Gastrocnemius medialis (tissue), 4 donors: ENCODE data around the gene WFDC13.

Experiments
- CTCF ChIP-seq, 5 experiments: fragments of 450-650 bp in 3 of 5; fragments of 200-600 bp in 2 of 5; sonication (generic) in 2 of 5; IDR thresholded peaks in 4 of 5; conservative IDR thresholded peaks in 1 of 5; 1 replicate in 4 of 5; 2 replicates in 1 of 5; pipeline ENCODE4 v1.5.1; 2016 to 2019; ENCODE audit warnings: antibody characterized with exemption in 5 of 5, mild to moderate bottlenecking in 3 of 5, moderate library complexity in 3 of 5
- POLR2A ChIP-seq, 2 donors: fragments of 450-650 bp; IDR thresholded peaks; one replicate each; pipeline ENCODE4 v1.6.1; 2017; ENCODE audit warnings: antibody characterized with exemption in 2 of 2, mild to moderate bottlenecking in 2 of 2, moderate library complexity in 2 of 2

GRCh38 chr20:45725134-45725533 lies 23.3 kb downstream of the WFDC13 start:
- TF ChIP-seq CTCF (IDR thresholded peaks at IDR 0.05 in 4 of 5, conservative IDR thresholded peaks at IDR 0.05 in 1 of 5) (no peak), POLR2A (IDR thresholded peaks at IDR 0.05) (no peak)
